Retinal pigment epithelial cell (primary cell): ENCODE results near the gene STYXL1.
"Not testable (repeated sequence)": the region's sequence is repeated elsewhere in the genome, so short reads cannot be mapped to it uniquely, and the experiment has no call there.

Experiments used
- DNase-seq: peaks from one replicate; pipeline ENCODE4 v3.0.0-alpha.2; 2010; ENCODE audit warnings: low read depth
- H3K4me3 ChIP-seq: 2 replicates; pipeline ENCODE4 v1.5.1; 2011; ENCODE audit warnings: mild to moderate bottlenecking, low read length, control low read depth, moderate library complexity
- CTCF ChIP-seq: conservative IDR thresholded peaks from 2 replicates; pipeline ENCODE4 v1.5.1; 2011; ENCODE audit warnings: low read depth, low read length, control low read depth, inconsistent platforms

Gene STYXL1

GRCh38 chr7:76063525-76063924 lies 15.7 kb upstream of the STYXL1 start:
- H3K4me3 ChIP-seq, result no peak overlapping the region
- TF ChIP-seq CTCF, result no peak
- DNase-seq, result no peak

- no peak for DNase-seq
- TF ChIP-seq CTCF, result no peak
- H3K4me3 ChIP-seq, result no peak overlapping the region
These were observed 15.3 kb upstream of the STYXL1 start for GRCh38 chr7:76063114-76063513.

GRCh38 chr7:76062254-76062653 lies 14.5 kb upstream of the STYXL1 start:
- TF ChIP-seq CTCF, result no peak
- no peak overlapping the region for H3K4me3 ChIP-seq
- DNase-seq, result no peak

GRCh38 chr7:76060842-76061241 lies 13.0 kb upstream of the STYXL1 start:
- H3K4me3 ChIP-seq, result no peak overlapping the region
- no peak for TF ChIP-seq CTCF
- no peak for DNase-seq

GRCh38 chr7:76058745-76059144 lies 10.9 kb upstream of the STYXL1 start:
- DNase-seq, H3K4me3 ChIP-seq: not testable (repeated sequence)

- no peak for TF ChIP-seq CTCF
- no peak for DNase-seq
- H3K4me3 ChIP-seq, result no peak overlapping the region
These were observed 10.0 kb upstream of the STYXL1 start for GRCh38 chr7:76057813-76058145.

GRCh38 chr7:76057103-76057812 lies 9.5 kb upstream of the STYXL1 start:
- no peak for TF ChIP-seq CTCF
- DNase-seq, result no peak
- no peak overlapping the region for H3K4me3 ChIP-seq
